Lower lobe of right lung (tissue), 2 donors: ENCODE measurements around the gene SRXN1. TPM values are rescaled to one million over a fixed set of nuclear protein-coding genes. Genes with fewer than 3 reads are reported as not detected.
A peak's percentile ranks its signal among the peaks of the same experiment; 100 is the strongest.

Experiments
- ATAC-seq, 2 donors: fragments of 200-7000 bp; cut with Tn5 transposase; one replicate each; pipeline ENCODE4 v1.9.1; 2020 to 2022; ENCODE audit warnings: mild to moderate bottlenecking in 2 of 2, moderate library complexity in 2 of 2
- DNase-seq: peaks from one replicate; pipeline ENCODE4 v3.0.0-alpha.2; 2020
- H3K27ac ChIP-seq: fragments of 200-600 bp; one replicate; pipeline ENCODE4 v1.8.0; 2022
- H3K27me3 ChIP-seq: fragments of 200-600 bp; one replicate; pipeline ENCODE4 v1.8.0; 2022; ENCODE audit warnings: low read depth
- H3K36me3 ChIP-seq: fragments of 200-600 bp; one replicate; pipeline ENCODE4 v1.8.0; 2022; ENCODE audit warnings: mild to moderate bottlenecking
- H3K4me1 ChIP-seq: fragments of 200-600 bp; one replicate; pipeline ENCODE4 v1.8.0; 2022
- H3K4me3 ChIP-seq: fragments of 200-600 bp; one replicate; pipeline ENCODE4 v1.8.0; 2022; ENCODE audit warnings: mild to moderate bottlenecking
- H3K9me3 ChIP-seq: fragments of 200-600 bp; one replicate; pipeline ENCODE4 v1.8.0; 2022
- intact Hi-C: fragments of 100-400 bp; cut with DNase I; formaldehyde crosslinking; loops from one replicate; pipeline ENCODE4 v1.11.0; 2022
- total RNA-seq: library from RNA; stranded (reverse); fragmentation: NEBNext Ultra II Directional; extraction: Animal tissue kit (Norgen Biotek cat#: 25700); gene quantifications from one replicate; pipeline ENCODE4 v1.2.1, GENCODE V29; 2021
- TF ChIP-seq, protein P1 (sequence below): fragments of 200-600 bp; IDR thresholded peaks from one replicate; pipeline ENCODE4 v1.8.0; 2022; ENCODE audit warnings: antibody characterized with exemption, mild to moderate bottlenecking
- donor health status: DM: no; HTN: yes; CAD: no; lungs with severe emphysema.

SRXN1 gene
- total RNA-seq, 1 donor from 2014 or later, result 32.0 TPM

GRCh38 chr20:653590-654416, 803 bp upstream of the SRXN1 start:
- intact Hi-C loops, result no loop called here
- Histone ChIP-seq H3K9me3 (no peaks in the 10 kb centered on the region), H3K36me3 (peaks cover 13% of the 10 kb centered on the region), H3K4me1 (peaks cover 37% of the 10 kb centered on the region), H3K4me3 (peak overlapping the region; percentile 90), H3K27ac (peak overlapping the region; percentile 91), H3K27me3 (peaks cover 9% of the 10 kb centered on the region)
- TF ChIP-seq, protein P1, sequence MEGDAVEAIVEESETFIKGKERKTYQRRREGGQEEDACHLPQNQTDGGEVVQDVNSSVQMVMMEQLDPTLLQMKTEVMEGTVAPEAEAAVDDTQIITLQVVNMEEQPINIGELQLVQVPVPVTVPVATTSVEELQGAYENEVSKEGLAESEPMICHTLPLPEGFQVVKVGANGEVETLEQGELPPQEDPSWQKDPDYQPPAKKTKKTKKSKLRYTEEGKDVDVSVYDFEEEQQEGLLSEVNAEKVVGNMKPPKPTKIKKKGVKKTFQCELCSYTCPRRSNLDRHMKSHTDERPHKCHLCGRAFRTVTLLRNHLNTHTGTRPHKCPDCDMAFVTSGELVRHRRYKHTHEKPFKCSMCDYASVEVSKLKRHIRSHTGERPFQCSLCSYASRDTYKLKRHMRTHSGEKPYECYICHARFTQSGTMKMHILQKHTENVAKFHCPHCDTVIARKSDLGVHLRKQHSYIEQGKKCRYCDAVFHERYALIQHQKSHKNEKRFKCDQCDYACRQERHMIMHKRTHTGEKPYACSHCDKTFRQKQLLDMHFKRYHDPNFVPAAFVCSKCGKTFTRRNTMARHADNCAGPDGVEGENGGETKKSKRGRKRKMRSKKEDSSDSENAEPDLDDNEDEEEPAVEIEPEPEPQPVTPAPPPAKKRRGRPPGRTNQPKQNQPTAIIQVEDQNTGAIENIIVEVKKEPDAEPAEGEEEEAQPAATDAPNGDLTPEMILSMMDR, result no peak
- DNase-seq (no peak), ATAC-seq (peak in 1 of 2 donors; percentile 2)

- intact Hi-C loops, result no loop called here
- Histone ChIP-seq H3K4me1 (peaks cover 34% of the 10 kb centered on the region), H3K4me3 (peak overlapping the region; percentile 90), H3K27me3 (no peaks in the 10 kb centered on the region), H3K36me3 (peaks cover 24% of the 10 kb centered on the region), H3K27ac (peak overlapping the region; percentile 91), H3K9me3 (no peaks in the 10 kb centered on the region)
- peak in 1 of 2 donors; percentile 10 for ATAC-seq
- TF ChIP-seq, protein P1, result no peak
- DNase-seq, result peak; percentile 66
These were observed 338 bp downstream of the SRXN1 start for GRCh38 chr20:652615-653109.

DNA sequence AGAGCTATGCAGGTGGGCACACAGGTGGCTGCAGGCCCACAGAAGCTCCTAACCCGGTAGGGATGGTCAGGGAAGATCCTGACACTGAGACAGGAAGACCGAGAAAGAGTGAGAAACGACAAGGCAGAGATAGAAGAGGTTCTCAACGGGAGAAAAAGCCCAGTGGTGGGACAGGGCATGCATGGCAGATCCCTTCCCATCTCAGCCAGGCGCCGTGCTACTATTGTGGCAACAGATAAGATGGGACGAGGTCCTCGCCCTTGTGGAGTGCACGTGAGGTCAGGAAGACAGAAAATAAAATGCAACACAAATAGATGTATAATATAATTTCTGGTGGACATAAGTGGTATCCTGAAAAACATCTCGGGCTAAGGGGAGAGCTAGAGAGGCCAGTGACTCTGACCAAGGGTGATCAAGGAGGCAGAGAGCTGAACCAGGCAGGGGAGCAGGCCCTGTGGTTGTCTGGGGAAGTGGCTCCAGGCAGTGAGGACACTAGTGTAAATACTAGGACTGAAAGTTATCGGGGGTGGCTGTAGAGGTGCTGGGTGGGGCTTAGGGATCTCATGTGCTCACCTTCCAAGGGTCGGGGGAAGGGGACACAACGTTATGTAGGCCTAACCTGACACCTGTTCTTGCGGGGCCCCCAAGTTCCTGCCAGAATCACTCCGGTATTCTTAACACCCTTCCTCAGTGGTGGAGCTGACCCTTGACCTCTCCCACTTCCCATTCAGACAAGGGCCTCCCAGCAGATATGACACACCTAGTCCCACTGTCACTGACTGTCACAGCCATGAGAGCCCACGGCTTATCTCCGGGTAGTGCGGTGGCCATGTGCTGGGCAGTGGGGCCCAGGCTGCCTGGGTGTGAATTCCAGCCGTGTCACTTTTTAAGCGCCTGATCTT, 1.0 kb downstream of the SRXN1 start:
- intact Hi-C loops, result no loop called here
- Histone ChIP-seq H3K9me3 (no peaks in the 10 kb centered on the region), H3K36me3 (peaks cover 31% of the 10 kb centered on the region), H3K4me3 (peak overlapping the region; percentile 90), H3K27me3 (no peaks in the 10 kb centered on the region), H3K27ac (peak overlapping the region; percentile 91), H3K4me1 (peaks cover 34% of the 10 kb centered on the region)
- TF ChIP-seq, protein P1, result no peak
- ATAC-seq (peak; percentile 3 to 21), DNase-seq (no peak)

GRCh38 chr20:650954-651353, 2.0 kb downstream of the SRXN1 start:
- no peak for ATAC-seq
- no peak for DNase-seq
- peaks cover 36% of the 10 kb centered on the region for H3K36me3 ChIP-seq
- no peaks in the 10 kb centered on the region for H3K9me3 ChIP-seq
- intact Hi-C loops, result no loop called here
- H3K4me3 ChIP-seq, result no peak overlapping the region
- no peaks in the 10 kb centered on the region for H3K27me3 ChIP-seq
- H3K27ac ChIP-seq, result no peak overlapping the region
- H3K4me1 ChIP-seq, result peaks cover 39% of the 10 kb centered on the region
- TF ChIP-seq, protein P1, result no peak

- ATAC-seq, result no peak
- peaks cover 36% of the 10 kb centered on the region for H3K36me3 ChIP-seq
- H3K4me1 ChIP-seq, result peaks cover 42% of the 10 kb centered on the region
- no peak overlapping the region for H3K4me3 ChIP-seq
- intact Hi-C loops, result no loop called here
- no peak for DNase-seq
- no peaks in the 10 kb centered on the region for H3K9me3 ChIP-seq
- H3K27ac ChIP-seq, result no peak overlapping the region
- no peaks in the 10 kb centered on the region for H3K27me3 ChIP-seq
- TF ChIP-seq, protein P1, result no peak
These were observed 2.7 kb downstream of the SRXN1 start for GRCh38 chr20:650281-650680.
